Spleen (tissue), 7 donors: ENCODE measurements around the gene MAB21L1.

Experiments used
- CTCF ChIP-seq, 11 experiments: fragments of 200-600 bp in 7 of 11; fragments of 450-650 bp in 4 of 11; sonication (generic) in 4 of 11; IDR thresholded peaks in 8 of 11; conservative IDR thresholded peaks in 3 of 11; 1 replicate in 7 of 11; 2 replicates in 4 of 11; pipeline versions ENCODE4 v1.4.0 to v1.8.0; 2016 to 2021; ENCODE audit warnings: antibody characterized with exemption in 11 of 11, inconsistent platforms in 4 of 11, mild to moderate bottlenecking in 1 of 11
- POLR2AphosphoS5 ChIP-seq, 3 donors: sonication (generic); formaldehyde crosslinking; IDR thresholded peaks; one replicate each; pipeline ENCODE4 v1.5.1; 2017; ENCODE audit warnings: antibody characterized with exemption in 3 of 3
- donor health status: DM: no; HTN: no; CAD: no; lungs with moderate emphysema.
- donor health status: DM: no; HTN: no; CAD: no.
- donor health status: DM: no; HTN: no; CAD: no.

DNA sequence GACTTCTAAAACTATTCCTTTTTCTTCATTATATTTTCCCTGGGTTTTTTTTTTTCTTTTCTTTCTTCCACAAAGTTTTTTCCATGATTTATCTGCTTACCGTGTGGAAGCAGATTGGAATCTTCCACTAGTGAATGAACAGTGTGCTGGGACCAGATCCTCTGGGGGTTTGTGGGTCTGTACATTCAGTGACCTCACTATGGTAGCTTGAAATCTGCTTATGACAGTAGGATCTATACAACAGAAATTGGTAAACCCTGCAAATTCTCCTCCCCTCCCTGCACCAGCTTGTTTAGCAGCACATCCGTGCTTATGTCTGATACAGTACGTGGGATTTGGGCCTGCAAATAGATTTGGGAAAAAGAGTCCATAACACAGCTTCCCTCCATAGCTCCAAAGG, 26.0 kb upstream of the MAB21L1 start:
- TF ChIP-seq CTCF (IDR thresholded peaks at IDR 0.05 in 8 of 11, conservative IDR thresholded peaks at IDR 0.05 in 3 of 11) (no peak), POLR2AphosphoS5 (IDR thresholded peaks at IDR 0.05) (no peak)
